Measurements from ENCODE around the gene MACC1.

The MACC1 gene

GRCh38 chr7:20240080-20240926 lies 23.1 kb upstream of the MACC1 start:
- no peaks in the 10 kb centered on the region for H3K27me3 ChIP-seq (ENCODE audit: control insufficient read depth, insufficient read depth, low read length)
- no peak overlapping the region for H3K9ac ChIP-seq (ENCODE audit: low read length)
- H3K36me3 ChIP-seq (ENCODE audit: control insufficient read depth, insufficient read depth, low read length): no peaks in the 10 kb centered on the region
- peaks cover 9% of the 10 kb centered on the region for H3K4me1 ChIP-seq (ENCODE audit: control insufficient read depth, insufficient read depth, low read length)
- no peaks in the 10 kb centered on the region for H3K9me3 ChIP-seq (ENCODE audit: control insufficient read depth, insufficient read depth, low read depth, low read length)
- H3K4me3 ChIP-seq (ENCODE audit: low read depth, low read length): no peak overlapping the region
- H3K27ac ChIP-seq (ENCODE audit: low read depth, low read length): no peak overlapping the region

- no peaks in the 10 kb centered on the region for H3K27me3 ChIP-seq (ENCODE audit: control insufficient read depth, insufficient read depth, low read length)
- no peak overlapping the region for H3K4me3 ChIP-seq (ENCODE audit: low read depth, low read length)
- no peak overlapping the region for H3K27ac ChIP-seq (ENCODE audit: low read depth, low read length)
- H3K9me3 ChIP-seq (ENCODE audit: control insufficient read depth, insufficient read depth, low read depth, low read length): no peaks in the 10 kb centered on the region
- no peaks in the 10 kb centered on the region for H3K36me3 ChIP-seq (ENCODE audit: control insufficient read depth, insufficient read depth, low read length)
- H3K4me1 ChIP-seq (ENCODE audit: control insufficient read depth, insufficient read depth, low read length): peaks cover 9% of the 10 kb centered on the region
- H3K9ac ChIP-seq (ENCODE audit: low read length): no peak overlapping the region
Measured at GRCh38 chr7:20238754-20239324, 21.7 kb upstream of the MACC1 start.

- H3K4me3 ChIP-seq (ENCODE audit: low read depth, low read length): no peak overlapping the region
- no peaks in the 10 kb centered on the region for H3K36me3 ChIP-seq (ENCODE audit: control insufficient read depth, insufficient read depth, low read length)
- no peak overlapping the region for H3K27ac ChIP-seq (ENCODE audit: low read depth, low read length)
- H3K9ac ChIP-seq (ENCODE audit: low read length): no peak overlapping the region
- H3K4me1 ChIP-seq (ENCODE audit: control insufficient read depth, insufficient read depth, low read length): peaks cover 9% of the 10 kb centered on the region
- no peaks in the 10 kb centered on the region for H3K27me3 ChIP-seq (ENCODE audit: control insufficient read depth, insufficient read depth, low read length)
- no peaks in the 10 kb centered on the region for H3K9me3 ChIP-seq (ENCODE audit: control insufficient read depth, insufficient read depth, low read depth, low read length)
Measured at GRCh38 chr7:20238194-20238753, 21.1 kb upstream of the MACC1 start.

GRCh38 chr7:20237464-20238193 lies 20.4 kb upstream of the MACC1 start:
- no peak overlapping the region for H3K4me3 ChIP-seq (ENCODE audit: low read depth, low read length)
- H3K27ac ChIP-seq (ENCODE audit: low read depth, low read length): no peak overlapping the region
- no peaks in the 10 kb centered on the region for H3K36me3 ChIP-seq (ENCODE audit: control insufficient read depth, insufficient read depth, low read length)
- H3K4me1 ChIP-seq (ENCODE audit: control insufficient read depth, insufficient read depth, low read length): peaks cover 9% of the 10 kb centered on the region
- no peaks in the 10 kb centered on the region for H3K27me3 ChIP-seq (ENCODE audit: control insufficient read depth, insufficient read depth, low read length)
- no peak overlapping the region for H3K9ac ChIP-seq (ENCODE audit: low read length)
- no peaks in the 10 kb centered on the region for H3K9me3 ChIP-seq (ENCODE audit: control insufficient read depth, insufficient read depth, low read depth, low read length)

- Histone ChIP-seq H3K36me3 (ENCODE audit: control insufficient read depth, insufficient read depth, low read length) (no peaks in the 10 kb centered on the region), H3K27me3 (ENCODE audit: control insufficient read depth, insufficient read depth, low read length) (no peaks in the 10 kb centered on the region), H3K9me3 (ENCODE audit: control insufficient read depth, insufficient read depth, low read depth, low read length) (no peaks in the 10 kb centered on the region), H3K9ac (ENCODE audit: low read length) (no peak overlapping the region), H3K4me3 (ENCODE audit: low read depth, low read length) (no peak overlapping the region), H3K27ac (ENCODE audit: low read depth, low read length) (no peak overlapping the region), H3K4me1 (ENCODE audit: control insufficient read depth, insufficient read depth, low read length) (peaks cover 9% of the 10 kb centered on the region)
Measured at GRCh38 chr7:20236790-20237189, 19.6 kb upstream of the MACC1 start.

- H3K9ac ChIP-seq (ENCODE audit: low read length): no peak overlapping the region
- peaks cover 5% of the 10 kb centered on the region; the same call in 1 of the 2 replicates for H3K4me1 ChIP-seq (ENCODE audit: control insufficient read depth, insufficient read depth, low read length)
- H3K27ac ChIP-seq (ENCODE audit: low read depth, low read length): no peak overlapping the region
- no peaks in the 10 kb centered on the region for H3K36me3 ChIP-seq (ENCODE audit: control insufficient read depth, insufficient read depth, low read length)
- H3K4me3 ChIP-seq (ENCODE audit: low read depth, low read length): no peak overlapping the region
- no peaks in the 10 kb centered on the region for H3K27me3 ChIP-seq (ENCODE audit: control insufficient read depth, insufficient read depth, low read length)
- H3K9me3 ChIP-seq (ENCODE audit: control insufficient read depth, insufficient read depth, low read depth, low read length): no peaks in the 10 kb centered on the region
Measured at GRCh38 chr7:20236043-20236442, 18.9 kb upstream of the MACC1 start.

- H3K27me3 ChIP-seq (ENCODE audit: control insufficient read depth, insufficient read depth, low read length): no peaks in the 10 kb centered on the region
- H3K9me3 ChIP-seq (ENCODE audit: control insufficient read depth, insufficient read depth, low read depth, low read length): no peaks in the 10 kb centered on the region
- no peak overlapping the region for H3K4me3 ChIP-seq (ENCODE audit: low read depth, low read length)
- no peaks in the 10 kb centered on the region for H3K36me3 ChIP-seq (ENCODE audit: control insufficient read depth, insufficient read depth, low read length)
- H3K27ac ChIP-seq (ENCODE audit: low read depth, low read length): no peak overlapping the region
- no peak overlapping the region for H3K9ac ChIP-seq (ENCODE audit: low read length)
- peaks cover 5% of the 10 kb centered on the region; the same call in 1 of the 2 replicates for H3K4me1 ChIP-seq (ENCODE audit: control insufficient read depth, insufficient read depth, low read length)
Measured at GRCh38 chr7:20235288-20235687, 18.1 kb upstream of the MACC1 start.

- no peaks in the 10 kb centered on the region for H3K9me3 ChIP-seq (ENCODE audit: control insufficient read depth, insufficient read depth, low read depth, low read length)
- no peaks in the 10 kb centered on the region for H3K27me3 ChIP-seq (ENCODE audit: control insufficient read depth, insufficient read depth, low read length)
- H3K27ac ChIP-seq (ENCODE audit: low read depth, low read length): no peak overlapping the region
- H3K4me3 ChIP-seq (ENCODE audit: low read depth, low read length): no peak overlapping the region
- peaks cover 5% of the 10 kb centered on the region; the same call in 1 of the 2 replicates for H3K4me1 ChIP-seq (ENCODE audit: control insufficient read depth, insufficient read depth, low read length)
- no peak overlapping the region for H3K9ac ChIP-seq (ENCODE audit: low read length)
- H3K36me3 ChIP-seq (ENCODE audit: control insufficient read depth, insufficient read depth, low read length): no peaks in the 10 kb centered on the region
Measured at GRCh38 chr7:20233362-20233761, 16.2 kb upstream of the MACC1 start.

- Histone ChIP-seq H3K4me3 (ENCODE audit: low read depth, low read length) (no peak overlapping the region), H3K9me3 (ENCODE audit: control insufficient read depth, insufficient read depth, low read depth, low read length) (no peaks in the 10 kb centered on the region), H3K27me3 (ENCODE audit: control insufficient read depth, insufficient read depth, low read length) (no peaks in the 10 kb centered on the region), H3K27ac (ENCODE audit: low read depth, low read length) (no peak overlapping the region), H3K9ac (ENCODE audit: low read length) (no peak overlapping the region), H3K36me3 (ENCODE audit: control insufficient read depth, insufficient read depth, low read length) (no peaks in the 10 kb centered on the region), H3K4me1 (ENCODE audit: control insufficient read depth, insufficient read depth, low read length) (peaks cover 2% of the 10 kb centered on the region; the same call in 1 of the 2 replicates)
Measured at GRCh38 chr7:20232848-20233247, 15.7 kb upstream of the MACC1 start.

GRCh38 chr7:20229646-20230500 lies 12.7 kb upstream of the MACC1 start:
- Histone ChIP-seq H3K9ac (ENCODE audit: low read length) (no peak overlapping the region), H3K4me3 (ENCODE audit: low read depth, low read length) (no peak overlapping the region), H3K27me3 (ENCODE audit: control insufficient read depth, insufficient read depth, low read length) (no peaks in the 10 kb centered on the region), H3K9me3 (ENCODE audit: control insufficient read depth, insufficient read depth, low read depth, low read length) (no peaks in the 10 kb centered on the region), H3K27ac (ENCODE audit: low read depth, low read length) (no peak overlapping the region), H3K36me3 (ENCODE audit: control insufficient read depth, insufficient read depth, low read length) (no peaks in the 10 kb centered on the region), H3K4me1 (ENCODE audit: control insufficient read depth, insufficient read depth, low read length) (no peaks in the 10 kb centered on the region)
